ENCODE measurements around the gene CDKL2.
"Not testable (repeated sequence)": the region's sequence is repeated elsewhere in the genome, so short reads cannot be mapped to it uniquely, and the experiment has no call there.

The CDKL2 gene

GRCh38 chr4:75545526-75545925, 84.8 kb downstream of the CDKL2 start:
- no peak for TF ChIP-seq CTCF (IDR thresholded peaks at IDR 0.05; ENCODE audit: borderline replicate concordance, insufficient read depth, low read depth, low read length)
- no peak overlapping the region for H3K4me3 ChIP-seq (ENCODE audit: low read depth, low read length)

- TF ChIP-seq CTCF (IDR thresholded peaks at IDR 0.05; ENCODE audit: borderline replicate concordance, insufficient read depth, low read depth, low read length): no peak
- H3K4me3 ChIP-seq (ENCODE audit: low read depth, low read length): no peak overlapping the region
These were observed 85.5 kb downstream of the CDKL2 start for GRCh38 chr4:75544870-75545269.

- H3K4me3 ChIP-seq (ENCODE audit: low read depth, low read length): not testable (repeated sequence)
These were observed 86.1 kb downstream of the CDKL2 start for GRCh38 chr4:75544220-75544619.

GRCh38 chr4:75542824-75543223, 87.5 kb downstream of the CDKL2 start:
- no peak for TF ChIP-seq CTCF (IDR thresholded peaks at IDR 0.05; ENCODE audit: borderline replicate concordance, insufficient read depth, low read depth, low read length)

GRCh38 chr4:75537308-75537707, 93.0 kb downstream of the CDKL2 start:
- H3K4me3 ChIP-seq (ENCODE audit: low read depth, low read length): not testable (repeated sequence)

More at GRCh38 chr4:75542824-75543223, 87.5 kb downstream of the CDKL2 start:
- H3K4me3 ChIP-seq (ENCODE audit: low read depth, low read length): no peak overlapping the region

- not testable (repeated sequence) for H3K4me3 ChIP-seq (ENCODE audit: low read depth, low read length)
These were observed 96.4 kb downstream of the CDKL2 start for GRCh38 chr4:75533926-75534325.

GRCh38 chr4:75533339-75533887, 96.9 kb downstream of the CDKL2 start:
- not testable (repeated sequence) for H3K4me3 ChIP-seq (ENCODE audit: low read depth, low read length)

- H3K4me3 ChIP-seq (ENCODE audit: low read depth, low read length): not testable (repeated sequence)
These were observed 98.7 kb downstream of the CDKL2 start for GRCh38 chr4:75531536-75532143.

- no peak overlapping the region for H3K4me3 ChIP-seq (ENCODE audit: low read depth, low read length)
- no peak for TF ChIP-seq CTCF (IDR thresholded peaks at IDR 0.05; ENCODE audit: borderline replicate concordance, insufficient read depth, low read depth, low read length)
These were observed 99.6 kb downstream of the CDKL2 start for GRCh38 chr4:75530556-75531322.
